HG03045 (cell line): ENCODE measurements around the gene MESD.
"Not testable (repeated sequence)": the region's sequence is repeated elsewhere in the genome, so short reads cannot be mapped to it uniquely, and the experiment has no call there.

Experiments
- ATAC-seq: cut with Tn5 transposase; IDR thresholded peaks from one replicate; pipeline ENCODE4 v1.9.1; 2021; ENCODE audit warnings: mild to moderate bottlenecking, moderate library complexity; ENCODE audit not compliant: unreplicated experiment

MESD gene

DNA sequence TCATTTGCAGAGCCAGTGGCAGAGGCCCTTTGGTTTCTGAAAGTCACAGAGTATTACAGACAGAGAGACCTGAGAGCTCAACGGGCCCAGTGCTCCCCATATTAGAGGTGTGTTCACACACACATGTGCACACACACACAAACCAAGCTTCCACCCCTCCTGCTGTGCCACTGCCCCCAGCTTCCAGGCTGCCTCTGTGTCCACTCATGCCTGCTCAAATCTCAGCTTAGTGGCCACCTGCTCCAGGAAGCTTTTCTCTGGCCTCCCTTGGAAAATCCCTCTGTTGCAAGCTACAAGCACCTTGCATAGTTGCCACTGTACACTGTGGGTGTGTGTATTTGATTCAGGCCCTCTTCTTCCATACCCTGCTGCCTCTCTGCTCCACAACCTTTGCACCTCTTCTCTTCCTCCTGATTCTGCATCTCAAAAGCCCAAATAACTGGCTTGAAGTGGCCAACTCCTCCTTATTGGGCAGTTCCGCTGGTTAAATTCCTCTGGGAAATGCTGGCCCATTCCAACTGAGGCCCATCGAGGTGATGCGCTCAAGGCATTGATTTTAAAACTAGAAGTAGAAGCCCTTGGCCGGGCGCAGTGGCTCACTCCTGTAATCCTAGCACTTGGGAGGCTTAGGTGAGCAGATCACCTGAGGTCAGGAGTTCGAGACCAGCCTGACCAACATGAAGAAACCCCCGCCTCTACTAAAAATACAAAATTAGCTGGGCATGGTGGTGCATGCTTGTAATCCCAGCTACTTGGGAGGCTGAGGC, 23.0 kb downstream of the MESD start:
- ATAC-seq: no peak

DNA sequence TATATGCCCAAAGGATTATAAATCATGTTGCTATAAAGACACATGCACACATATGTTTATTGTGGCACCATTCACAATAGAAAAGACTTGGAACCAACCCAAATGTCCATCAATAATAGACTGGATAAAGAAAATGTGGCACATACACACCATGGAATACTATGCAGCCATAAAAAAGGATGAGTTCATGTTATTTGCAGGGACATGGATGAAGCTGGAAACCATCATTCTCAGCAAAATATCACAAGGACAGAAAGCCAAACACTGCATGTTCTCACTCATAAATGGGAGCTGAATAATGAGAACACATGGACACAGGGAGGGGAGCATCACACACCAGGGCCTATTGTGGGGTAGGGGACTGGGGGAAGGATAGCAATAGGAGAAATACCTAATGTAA, 24.2 kb downstream of the MESD start:
- not testable (repeated sequence) for ATAC-seq

DNA sequence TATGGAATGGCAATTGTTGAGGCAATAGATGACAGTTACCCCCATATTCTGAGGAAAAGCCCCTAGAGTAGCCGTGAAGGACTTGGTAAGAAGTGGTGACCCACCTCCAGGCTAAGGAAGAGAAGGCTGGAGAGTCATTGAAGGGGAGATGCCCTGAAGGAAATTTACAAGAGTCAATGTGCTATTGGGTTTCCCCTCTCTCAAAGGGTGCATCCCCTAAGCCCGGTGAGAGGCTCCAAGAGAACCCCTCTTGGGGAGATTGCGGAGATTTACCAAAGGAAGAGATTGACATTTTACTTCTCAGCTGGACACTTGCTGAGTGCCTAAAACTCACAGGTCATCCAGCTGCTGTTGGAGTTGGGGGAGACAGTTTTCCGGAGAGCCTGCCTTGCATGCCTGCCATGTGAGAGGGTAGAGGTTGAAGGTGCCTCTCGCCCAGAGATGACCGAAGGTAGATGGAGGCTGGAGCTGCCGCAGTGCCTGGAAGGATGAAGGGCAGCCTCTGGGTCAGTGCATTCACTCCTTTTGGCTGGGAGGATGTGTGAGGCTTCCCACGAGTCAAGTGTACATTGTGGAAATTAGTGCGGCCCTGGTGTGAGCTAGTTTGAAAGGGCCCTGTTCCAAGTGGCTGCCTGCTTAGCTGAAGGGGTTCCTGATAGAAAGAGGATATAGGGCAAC, 30.7 kb downstream of the MESD start:
- no peak for ATAC-seq

DNA sequence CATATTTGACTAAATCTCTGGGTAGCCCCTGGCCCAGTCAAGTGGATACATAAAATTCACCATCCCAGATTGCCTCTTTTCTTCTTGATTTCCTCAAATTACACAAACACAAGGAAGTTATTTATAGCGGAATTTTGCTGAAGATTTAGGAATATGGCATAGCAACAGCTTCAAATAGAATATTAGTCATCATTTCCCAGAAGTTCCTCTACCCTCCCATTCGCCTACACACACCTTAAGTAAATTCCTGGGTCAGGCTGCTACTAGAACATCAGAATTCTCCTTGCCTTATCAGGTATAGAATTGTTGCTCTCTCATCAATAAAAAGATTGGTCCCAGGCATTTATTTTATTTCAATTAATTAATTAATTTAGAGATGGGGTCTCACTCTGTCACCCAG, 31.6 kb downstream of the MESD start:
- ATAC-seq: no peak

DNA sequence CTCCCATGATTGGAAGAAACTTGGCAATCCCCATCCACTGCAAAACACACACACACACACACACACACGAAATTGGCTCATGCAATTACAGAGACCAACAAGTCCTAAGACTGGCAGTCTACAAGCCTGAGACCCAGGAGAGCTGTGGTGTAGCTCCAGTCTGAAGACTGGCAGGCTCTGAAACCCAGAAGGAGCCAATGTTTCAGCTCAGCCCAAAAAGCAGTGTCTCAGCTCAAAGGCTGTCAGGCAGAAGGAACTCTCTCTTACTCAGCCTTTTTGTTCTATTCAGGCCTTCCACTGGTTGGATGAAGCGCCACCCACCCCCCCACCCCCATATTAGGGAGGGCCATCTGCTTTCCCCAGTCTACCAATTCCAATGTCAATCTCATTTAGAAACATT, 32.1 kb downstream of the MESD start:
- ATAC-seq: no peak

DNA sequence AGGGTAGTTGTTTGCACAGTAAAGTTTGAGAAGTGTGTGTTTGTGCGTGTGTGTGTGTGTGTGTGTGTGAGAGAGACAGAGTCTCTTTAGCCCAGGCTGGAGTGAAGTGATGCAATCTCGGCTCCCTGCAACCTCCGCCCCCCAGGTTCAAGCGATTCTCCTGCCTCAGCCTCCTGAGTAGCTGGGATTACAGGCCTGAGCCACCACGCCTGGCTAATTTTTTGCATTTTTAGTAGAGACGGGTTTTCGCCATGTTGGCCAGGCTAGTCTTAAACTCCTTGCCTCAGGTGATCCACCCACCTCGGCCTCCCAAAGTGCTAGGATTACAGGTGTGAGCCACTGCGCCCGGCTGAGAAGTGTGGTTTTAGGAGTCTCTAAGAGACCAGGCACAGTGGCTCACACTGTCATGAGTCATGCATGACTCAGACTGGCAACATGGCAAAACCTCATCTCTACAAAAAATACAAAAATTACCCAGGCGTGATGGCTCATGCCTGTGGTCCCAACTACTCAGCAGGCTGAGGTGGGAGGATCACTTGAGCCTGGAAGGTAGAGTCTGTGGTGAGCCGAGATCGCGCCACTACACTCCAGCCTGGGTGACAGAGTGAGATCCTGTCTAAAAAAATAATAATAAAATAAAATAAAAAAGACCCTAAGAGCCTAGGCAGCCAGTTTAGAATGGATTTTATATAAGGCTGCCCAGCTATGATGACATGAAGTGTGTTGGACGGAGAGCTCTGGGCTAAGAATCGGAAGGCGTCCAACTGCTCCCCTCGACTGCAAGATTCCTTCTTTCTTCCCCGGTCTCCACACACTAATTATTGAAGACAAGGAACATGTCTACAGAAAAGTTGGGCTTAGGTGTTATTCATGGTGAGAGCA, 33.8 kb downstream of the MESD start:
- ATAC-seq: not testable (repeated sequence)

DNA sequence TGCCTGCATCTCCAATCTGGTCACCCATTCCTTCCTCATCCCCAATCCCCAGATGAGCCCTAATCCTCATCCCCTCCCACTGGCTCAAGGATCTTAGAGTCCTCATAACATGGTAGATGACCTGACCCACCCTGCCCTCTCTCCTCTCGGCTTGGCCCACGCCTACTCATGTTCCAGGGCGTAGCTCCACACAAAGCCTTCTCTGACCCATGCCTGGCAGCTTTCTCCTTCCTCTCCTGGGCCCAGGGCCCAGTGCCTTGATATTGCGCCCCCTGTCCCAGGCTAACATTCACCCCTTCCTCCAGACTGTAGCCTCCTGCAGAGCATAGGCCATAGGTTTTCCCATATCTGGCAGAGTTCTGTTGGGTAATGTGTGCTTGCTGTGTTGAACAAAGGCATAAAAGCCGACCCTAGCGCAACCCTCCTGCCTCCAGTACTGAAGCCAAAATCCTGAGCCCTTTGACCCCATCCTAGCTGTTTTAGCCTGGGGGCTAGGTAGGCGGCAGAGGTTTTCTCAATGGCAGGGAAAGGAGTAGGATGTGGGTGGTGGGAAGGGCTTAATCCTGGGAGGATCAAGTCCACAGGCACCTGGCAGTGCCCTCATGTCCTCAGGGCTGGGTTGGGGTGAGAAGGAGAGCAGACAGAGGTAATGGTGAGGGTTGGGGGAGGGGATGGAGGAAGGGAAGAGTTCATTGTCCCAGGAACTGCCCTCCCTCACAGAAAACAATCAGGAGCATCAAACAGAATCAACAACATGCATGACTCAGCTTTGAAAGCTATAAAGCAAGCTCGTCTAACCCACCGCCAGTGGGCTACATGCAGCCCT, 35.5 kb downstream of the MESD start:
- no peak for ATAC-seq

DNA sequence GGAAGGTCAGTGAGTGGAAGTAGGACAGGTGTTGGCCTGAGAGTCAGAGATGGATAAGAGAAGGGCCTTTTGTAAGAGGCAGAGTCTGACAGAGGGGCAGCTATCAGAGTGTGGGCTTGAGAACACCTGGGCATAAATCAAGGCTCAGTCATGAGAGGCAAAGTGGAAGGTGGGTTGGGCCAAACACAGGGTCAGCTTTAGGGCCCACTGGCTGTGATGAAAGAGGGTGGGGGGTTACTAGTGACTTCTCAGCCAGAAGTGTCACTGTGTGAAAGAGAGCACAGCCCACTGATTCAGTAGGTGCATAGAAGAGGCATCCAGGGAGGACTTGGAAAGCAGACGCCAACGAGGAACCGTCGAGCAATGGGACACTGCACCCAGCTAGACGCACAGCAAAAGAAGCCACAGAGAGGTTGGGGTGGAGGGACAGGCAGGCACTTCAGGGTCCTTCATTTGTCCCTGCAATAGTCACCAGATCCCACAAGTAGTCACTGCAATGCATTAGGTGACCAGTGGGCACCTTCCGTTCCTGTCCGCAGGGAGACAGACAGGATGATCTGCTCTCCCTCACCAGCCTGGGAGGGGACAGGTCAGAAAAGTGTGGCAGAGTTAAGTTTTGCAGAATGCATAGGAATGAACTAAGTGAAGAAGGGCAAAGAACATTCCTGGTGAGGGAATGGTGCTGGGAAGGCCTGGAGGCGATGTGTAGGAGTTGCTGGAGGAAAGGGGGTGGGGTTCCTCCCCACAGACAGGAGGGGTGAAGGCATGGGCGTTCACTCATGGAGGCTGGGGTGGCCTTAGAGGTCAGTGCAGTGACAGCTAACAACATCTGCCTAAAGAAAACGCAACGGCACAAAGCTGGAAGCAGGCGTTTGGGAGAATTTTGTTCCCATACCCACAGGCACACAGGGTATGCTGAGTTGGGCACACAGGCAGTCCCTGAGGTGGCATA, 36.3 kb downstream of the MESD start:
- no peak for ATAC-seq

DNA sequence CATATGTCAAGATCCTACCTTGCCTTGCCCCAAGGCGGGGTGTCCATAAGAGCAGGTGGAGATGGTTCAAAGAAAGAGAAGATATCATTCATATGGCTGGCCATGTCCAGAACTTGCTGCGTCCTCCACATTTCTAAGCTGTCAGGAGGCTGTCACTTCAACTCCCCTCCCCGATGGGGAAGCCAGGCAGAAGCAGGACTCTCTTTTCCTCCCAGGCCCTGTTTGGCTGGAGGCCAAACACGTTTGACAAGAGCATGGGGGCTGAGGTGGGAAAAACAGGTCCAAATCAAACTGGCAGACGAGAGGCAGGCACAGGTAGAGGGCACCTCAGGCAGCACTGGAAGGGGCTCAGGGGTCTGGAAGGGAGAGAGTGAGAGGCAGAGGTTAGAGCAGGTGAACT, 37.7 kb downstream of the MESD start:
- no peak for ATAC-seq

DNA sequence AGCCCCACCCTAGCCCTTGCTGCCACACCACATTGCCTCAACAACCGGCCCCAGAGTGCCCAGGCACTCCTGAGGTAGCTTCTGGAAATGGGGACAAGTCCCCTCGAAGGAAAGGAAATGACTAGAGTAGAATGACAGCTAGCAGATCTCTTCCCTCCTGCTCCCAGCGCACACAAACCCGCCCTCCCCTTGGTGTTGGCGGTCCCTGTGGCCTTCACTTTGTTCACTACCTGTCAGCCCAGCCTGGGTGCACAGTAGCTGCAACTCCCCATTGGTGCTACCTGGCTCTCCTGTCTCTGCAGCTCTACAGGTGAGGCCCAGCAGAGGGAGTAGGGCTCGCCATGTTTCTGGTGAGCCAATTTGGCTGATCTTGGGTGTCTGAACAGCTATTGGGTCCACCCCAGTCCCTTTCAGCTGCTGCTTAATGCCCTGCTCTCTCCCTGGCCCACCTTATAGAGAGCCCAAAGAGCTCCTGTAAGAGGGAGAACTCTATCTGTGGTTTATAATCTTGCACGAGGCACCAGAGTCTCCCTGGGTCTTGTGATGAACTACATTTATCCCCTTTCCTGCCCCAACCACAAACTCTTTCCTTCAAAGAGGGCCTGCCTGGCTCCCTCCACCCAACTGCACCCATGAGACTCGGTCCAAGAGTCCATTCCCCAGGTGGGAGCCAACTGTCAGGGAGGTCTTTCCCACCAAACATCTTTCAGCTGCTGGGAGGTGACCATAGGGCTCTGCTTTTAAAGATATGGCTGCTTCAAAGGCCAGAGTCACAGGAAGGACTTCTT, 39.1 kb downstream of the MESD start:
- ATAC-seq: no peak

DNA sequence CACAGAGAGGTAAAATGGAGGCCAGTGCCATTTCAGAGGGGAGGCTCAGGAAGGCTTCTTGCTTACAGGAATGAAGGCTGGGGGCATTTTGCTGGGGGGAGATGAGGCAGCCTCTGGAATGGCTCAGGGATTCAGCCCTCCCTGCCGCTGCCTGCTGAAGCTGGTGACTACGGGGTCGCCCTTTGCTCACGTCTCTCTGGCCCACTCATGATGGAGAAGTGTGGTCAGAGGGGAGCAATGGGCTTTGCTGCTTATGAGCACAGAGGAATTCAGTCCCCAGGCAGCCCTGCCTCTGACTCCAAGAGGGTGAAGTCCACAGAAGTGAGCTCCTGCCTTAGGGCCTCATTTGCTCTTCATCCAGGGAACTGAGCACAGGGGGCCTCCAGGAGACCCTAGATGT, 39.9 kb downstream of the MESD start:
- no peak for ATAC-seq

DNA sequence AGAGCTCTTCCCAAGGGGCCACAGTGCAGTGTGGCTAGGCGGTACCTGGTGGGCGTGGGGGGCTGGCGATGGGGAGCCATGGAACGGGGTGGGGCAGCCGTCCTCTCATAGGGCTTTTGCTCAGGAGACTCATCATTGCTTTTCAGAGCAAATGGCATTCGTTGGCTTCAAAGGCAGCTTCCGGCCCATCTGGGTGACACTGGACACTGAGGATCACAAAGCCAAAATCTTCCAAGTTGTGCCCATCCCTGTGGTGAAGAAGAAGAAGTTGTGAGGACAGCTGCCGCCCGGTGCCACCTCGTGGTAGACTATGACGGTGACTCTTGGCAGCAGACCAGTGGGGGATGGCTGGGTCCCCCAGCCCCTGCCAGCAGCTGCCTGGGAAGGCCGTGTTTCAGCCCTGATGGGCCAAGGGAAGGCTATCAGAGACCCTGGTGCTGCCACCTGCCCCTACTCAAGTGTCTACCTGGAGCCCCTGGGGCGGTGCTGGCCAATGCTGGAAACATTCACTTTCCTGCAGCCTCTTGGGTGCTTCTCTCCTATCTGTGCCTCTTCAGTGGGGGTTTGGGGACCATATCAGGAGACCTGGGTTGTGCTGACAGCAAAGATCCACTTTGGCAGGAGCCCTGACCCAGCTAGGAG, 40.8 kb downstream of the MESD start:
- no peak for ATAC-seq

DNA sequence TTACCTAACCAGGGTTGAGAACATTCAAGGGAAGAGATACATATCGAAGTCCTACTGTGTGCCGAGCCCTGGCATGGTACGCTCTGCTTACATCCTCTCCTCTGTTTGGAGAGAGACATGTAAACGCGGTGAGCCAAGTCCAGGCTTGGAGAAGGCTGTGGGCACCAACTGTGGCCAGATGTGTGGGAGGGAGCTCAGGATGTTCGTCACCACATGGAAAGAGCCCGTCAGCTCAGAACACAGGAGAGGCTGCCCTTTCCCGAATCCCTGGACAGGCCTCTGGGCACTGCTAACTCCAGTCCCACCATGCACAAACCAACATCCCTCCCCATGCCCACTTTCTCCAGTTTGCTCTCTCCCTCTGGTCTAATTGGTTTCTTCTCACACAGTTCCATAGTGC, 43.0 kb downstream of the MESD start:
- no peak for ATAC-seq

DNA sequence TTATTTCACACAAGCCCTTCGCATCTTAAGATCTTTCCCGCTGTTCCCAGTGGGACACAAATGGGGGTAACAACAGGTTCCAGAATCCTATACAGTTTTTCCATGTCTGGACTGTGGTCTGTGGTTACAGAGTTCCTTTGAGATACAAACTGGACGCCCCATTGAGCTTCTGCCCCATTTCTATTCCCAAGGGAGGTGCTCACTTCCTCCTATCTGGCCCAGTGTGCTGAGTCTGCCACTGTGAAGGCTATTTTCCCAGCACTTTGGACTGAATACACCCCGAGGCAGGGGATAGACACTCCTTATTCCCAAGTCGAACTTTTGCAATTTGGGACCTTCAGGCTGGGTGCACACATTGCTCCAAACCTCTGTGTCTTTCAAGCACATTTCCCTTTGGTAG, 44.0 kb downstream of the MESD start:
- ATAC-seq: no peak

DNA sequence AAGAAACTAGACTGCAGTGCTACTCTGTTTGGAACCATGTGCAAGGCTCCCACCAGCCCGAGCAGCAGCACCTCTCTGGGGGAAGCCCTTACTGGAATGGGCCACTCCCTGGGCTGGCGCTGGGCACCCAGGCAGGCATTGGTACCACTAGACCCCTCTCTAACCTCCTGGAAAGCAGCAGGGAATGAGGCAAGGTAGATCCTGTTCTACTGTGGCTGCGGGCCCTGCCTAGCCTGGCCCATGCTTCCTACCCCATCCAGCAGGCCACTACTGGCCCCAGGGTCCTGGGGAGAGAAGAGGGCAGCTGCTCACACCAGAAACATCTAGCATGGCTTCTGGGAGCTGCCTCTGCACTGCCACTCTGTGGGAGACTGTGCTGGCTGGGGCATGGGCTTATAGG, 44.8 kb downstream of the MESD start:
- no peak for ATAC-seq

DNA sequence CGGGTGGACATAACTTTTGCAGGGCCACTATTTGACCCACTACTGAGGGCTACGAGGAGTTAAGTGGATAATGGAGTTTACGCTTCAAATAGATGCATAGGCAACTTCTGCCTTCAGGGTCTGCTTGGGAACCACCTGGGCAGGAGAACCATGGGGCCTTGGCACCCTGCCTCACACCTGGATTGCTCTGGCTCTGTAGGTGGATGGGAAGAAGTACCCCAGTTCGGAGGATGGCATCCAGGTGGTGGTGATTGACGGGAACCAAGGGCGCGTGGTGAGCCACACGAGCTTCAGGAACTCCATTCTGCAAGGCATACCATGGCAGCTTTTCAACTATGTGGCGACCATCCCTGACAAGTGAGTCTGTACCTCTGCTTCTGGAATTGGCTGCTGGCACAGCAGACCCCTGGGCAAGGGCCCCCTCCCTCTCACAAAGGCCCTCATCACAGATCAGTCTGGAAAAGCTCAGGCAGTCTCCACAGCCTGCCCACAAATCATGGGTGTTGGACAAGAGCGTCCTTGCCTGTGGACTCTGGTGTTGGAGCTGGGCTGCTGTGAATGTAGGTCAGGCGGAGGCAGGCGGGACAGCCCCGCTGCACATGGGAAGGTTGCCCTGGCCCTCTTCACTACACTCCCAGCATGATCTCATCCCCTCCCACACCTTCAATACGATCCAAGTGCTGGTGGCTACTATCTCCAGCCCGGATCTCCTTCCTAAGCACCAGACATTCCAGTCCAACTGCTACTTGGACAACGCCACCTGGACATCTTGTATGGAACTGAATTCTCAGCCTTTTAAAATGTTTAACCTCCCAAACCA, 46.7 kb downstream of the MESD start:
- no peak for ATAC-seq

DNA sequence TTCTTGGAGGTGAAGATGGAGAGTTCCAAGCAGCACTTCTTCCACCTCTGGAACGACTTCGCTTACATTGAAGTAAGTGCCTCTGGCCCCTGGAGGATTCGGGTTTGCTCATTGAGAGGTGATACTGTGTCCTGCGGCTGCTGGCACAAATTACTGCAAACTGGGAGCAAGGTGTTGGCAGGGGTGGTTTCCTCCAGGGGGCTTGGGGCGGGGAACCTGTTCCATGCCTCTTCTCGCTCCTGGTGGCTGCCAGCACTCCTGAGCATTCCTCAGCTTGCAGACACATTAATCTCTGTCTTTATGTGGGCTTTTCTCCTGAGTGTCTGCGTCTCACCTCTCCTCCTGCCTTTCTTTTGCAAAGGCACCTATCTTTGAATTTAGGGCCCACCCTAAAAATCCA, 47.4 kb downstream of the MESD start:
- no peak for ATAC-seq

DNA sequence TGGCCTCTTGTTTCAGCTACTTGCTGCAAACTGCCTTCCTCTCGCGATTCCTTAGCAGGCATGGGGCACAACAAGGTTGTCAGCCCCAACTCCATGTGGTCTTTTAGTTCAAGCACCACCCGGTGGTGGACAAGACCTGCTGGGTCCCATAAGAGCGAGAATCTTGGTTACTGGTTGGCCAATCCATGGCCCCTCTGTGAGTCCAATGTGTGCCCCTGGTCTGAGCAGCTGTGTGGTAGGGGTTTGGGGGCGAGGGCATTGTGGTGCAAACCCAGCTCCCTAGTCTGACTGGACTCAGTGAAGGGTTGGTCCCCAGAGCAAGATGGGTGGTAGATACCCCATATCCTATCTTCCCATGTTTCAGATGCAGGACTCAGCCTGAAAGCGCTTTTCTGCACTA, 48.8 kb downstream of the MESD start:
- no peak for ATAC-seq
